Left ventricle myocardium inferior (tissue), 1 donor: Measurements from ENCODE around the gene OR9Q1. TPM values are rescaled to one million over a fixed set of nuclear protein-coding genes. Genes with fewer than 3 reads are reported as not detected.

Source experiments
- DNase-seq: peaks from one replicate; pipeline ENCODE4 v3.0.0-alpha.2; 2020
- H3K27ac ChIP-seq: fragments of 200-600 bp; replicated peaks from 2 replicates; pipeline ENCODE4 v1.8.0; 2021
- H3K27me3 ChIP-seq: fragments of 200-600 bp; 2 replicates; pipeline ENCODE4 v1.8.0; 2021; ENCODE audit warnings: low read depth
- H3K36me3 ChIP-seq: fragments of 200-600 bp; 2 replicates; pipeline ENCODE4 v1.8.0; 2021
- H3K4me1 ChIP-seq: fragments of 200-600 bp; 2 replicates; pipeline ENCODE4 v1.8.0; 2021
- H3K4me3 ChIP-seq: fragments of 200-600 bp; 2 replicates; pipeline ENCODE4 v1.8.0; 2021; ENCODE audit warnings: mild to moderate bottlenecking, moderate library complexity
- H3K9me3 ChIP-seq: fragments of 200-600 bp; replicated peaks from 2 replicates; pipeline ENCODE4 v1.8.0; 2021
- intact Hi-C: fragments of 100-400 bp; cut with micrococcal nuclease; formaldehyde crosslinking; loops from one replicate; pipeline ENCODE4 v1.11.0; 2022
- total RNA-seq: library from RNA; stranded (reverse); fragmentation: NEBNext Ultra II Directional; extraction: Animal tissue kit (Norgen Biotek cat#: 25700); gene quantifications from one replicate; pipeline ENCODE4 v1.2.1, GENCODE V29; 2021
- TF ChIP-seq, protein P1 (sequence below): fragments of 200-600 bp; IDR thresholded peaks from 2 replicates; pipeline ENCODE4 v1.8.0; 2021; ENCODE audit warnings: antibody characterized with exemption, mild to moderate bottlenecking, borderline replicate concordance
- donor health status: DM: no; HTN: yes; CAD: no; lungs with severe emphysema.

Gene OR9Q1
- total RNA-seq, 1 donor from 2014 or later: not detected

DNA sequence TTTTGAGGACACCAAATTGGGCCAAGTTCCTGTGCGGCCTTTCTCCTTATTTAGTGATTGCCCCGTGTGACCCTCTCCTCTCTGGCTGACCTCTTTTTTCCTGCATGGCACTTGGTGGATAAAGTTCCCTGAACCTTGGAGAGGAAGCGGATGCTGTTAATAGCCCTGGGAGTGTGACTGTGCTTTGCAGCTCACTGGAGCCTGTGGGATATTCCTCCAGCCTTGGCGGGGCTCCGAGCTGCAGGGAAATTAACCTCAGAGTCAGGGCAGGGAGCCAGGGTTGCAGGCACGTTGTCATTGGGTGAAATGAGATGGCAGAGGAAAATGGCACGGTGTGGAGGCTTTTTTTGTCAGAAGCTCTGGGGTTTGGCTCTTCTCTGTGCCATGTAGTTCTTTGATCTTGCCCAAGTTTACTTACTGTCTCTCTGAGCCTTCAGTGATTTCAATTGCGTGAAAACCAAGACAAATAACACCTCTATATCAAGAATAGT lies 965 bp downstream of the OR9Q1 start:
- Histone ChIP-seq H3K4me1 (peaks cover 60% of the 10 kb centered on the region), H3K27ac (peak overlapping the region; percentile 88), H3K27me3 (no peaks in the 10 kb centered on the region), H3K9me3 (no peaks in the 10 kb centered on the region), H3K4me3 (no peak overlapping the region), H3K36me3 (no peaks in the 10 kb centered on the region)
- TF ChIP-seq, protein P1, sequence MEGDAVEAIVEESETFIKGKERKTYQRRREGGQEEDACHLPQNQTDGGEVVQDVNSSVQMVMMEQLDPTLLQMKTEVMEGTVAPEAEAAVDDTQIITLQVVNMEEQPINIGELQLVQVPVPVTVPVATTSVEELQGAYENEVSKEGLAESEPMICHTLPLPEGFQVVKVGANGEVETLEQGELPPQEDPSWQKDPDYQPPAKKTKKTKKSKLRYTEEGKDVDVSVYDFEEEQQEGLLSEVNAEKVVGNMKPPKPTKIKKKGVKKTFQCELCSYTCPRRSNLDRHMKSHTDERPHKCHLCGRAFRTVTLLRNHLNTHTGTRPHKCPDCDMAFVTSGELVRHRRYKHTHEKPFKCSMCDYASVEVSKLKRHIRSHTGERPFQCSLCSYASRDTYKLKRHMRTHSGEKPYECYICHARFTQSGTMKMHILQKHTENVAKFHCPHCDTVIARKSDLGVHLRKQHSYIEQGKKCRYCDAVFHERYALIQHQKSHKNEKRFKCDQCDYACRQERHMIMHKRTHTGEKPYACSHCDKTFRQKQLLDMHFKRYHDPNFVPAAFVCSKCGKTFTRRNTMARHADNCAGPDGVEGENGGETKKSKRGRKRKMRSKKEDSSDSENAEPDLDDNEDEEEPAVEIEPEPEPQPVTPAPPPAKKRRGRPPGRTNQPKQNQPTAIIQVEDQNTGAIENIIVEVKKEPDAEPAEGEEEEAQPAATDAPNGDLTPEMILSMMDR: no peak
- DNase-seq: peak; percentile 82
- intact Hi-C loops: loop anchor here (2.0 to 10.0 kb wide), 2 partner anchors 42 to 160 kb away; partner anchors contain the start of gene OR9Q2

DNA sequence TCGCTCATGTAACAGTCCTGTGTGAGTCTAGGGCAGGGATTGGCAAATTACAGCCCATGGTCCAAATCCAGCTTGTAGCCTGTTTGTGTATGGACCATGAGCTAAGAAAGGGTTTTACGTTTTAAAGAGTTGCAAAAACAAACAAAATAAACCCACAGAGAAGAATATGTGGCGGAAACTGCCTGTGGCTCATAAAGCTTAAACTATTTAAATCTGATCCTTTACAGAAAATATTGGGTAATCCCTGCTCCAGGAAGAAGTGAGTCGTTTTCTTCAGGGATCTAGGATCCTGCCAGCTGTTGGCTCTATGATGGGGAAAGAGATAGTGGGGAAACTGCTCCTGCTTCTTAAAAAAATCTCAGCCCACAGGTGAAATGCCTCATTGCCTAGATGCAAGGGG lies 3.7 kb downstream of the OR9Q1 start:
- no peaks in the 10 kb centered on the region for H3K27me3 ChIP-seq
- H3K9me3 ChIP-seq: peaks cover 1% of the 10 kb centered on the region
- H3K4me1 ChIP-seq: peaks cover 55% of the 10 kb centered on the region
- no peak for DNase-seq
- peak overlapping the region; percentile 65 for H3K27ac ChIP-seq
- H3K36me3 ChIP-seq: no peaks in the 10 kb centered on the region
- TF ChIP-seq, protein P1: no peak
- H3K4me3 ChIP-seq: no peak overlapping the region
- intact Hi-C loops: loop anchor here (10.0 kb wide), 1 partner anchor 157 kb away; the partner anchor contains the start of gene OR9Q2

DNA sequence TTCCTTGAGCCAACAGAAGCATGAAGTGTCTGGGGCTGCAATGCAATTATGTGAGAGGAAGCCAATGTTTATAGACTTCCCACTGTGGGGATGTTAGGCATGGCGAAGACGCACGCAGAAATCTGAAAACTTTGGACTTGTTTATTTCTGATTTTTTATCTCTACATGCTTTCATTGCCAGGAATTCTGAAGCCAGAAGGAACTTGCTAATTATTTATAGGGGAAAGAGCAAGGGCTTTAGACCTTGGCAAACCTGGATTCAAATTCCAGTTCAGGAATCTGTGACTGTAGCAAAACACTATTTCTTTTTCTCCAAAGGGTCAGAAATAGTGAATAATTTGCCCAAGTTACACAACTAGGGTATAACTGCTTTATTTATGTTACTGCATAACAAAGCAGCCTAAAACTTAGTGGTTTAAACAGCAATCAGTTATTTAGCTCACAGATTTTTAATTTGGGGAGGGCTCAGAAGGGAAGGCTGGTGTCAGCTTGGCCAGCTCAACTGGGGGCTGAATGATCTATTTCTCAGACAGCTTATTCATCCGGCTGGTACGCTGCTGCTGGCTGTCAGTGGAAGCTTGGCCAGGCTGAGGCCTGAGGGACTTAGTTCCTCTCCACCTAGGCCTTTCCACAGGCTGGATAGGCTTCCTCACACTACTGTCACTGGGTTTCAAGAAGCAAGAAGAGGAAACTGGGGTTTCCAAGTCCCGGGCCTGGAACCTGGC lies 5.2 kb downstream of the OR9Q1 start:
- H3K4me1 ChIP-seq: peaks cover 40% of the 10 kb centered on the region
- no peak for DNase-seq
- peaks cover 6% of the 10 kb centered on the region for H3K9me3 ChIP-seq
- TF ChIP-seq, protein P1: no peak
- intact Hi-C loops: loop anchor here (10.0 kb wide), 1 partner anchor 156 kb away; the partner anchor contains the start of gene OR9Q2
- no peaks in the 10 kb centered on the region for H3K36me3 ChIP-seq
- no peaks in the 10 kb centered on the region for H3K27me3 ChIP-seq
- H3K27ac ChIP-seq: peak overlapping the region; percentile 65
- H3K4me3 ChIP-seq: no peak overlapping the region

DNA sequence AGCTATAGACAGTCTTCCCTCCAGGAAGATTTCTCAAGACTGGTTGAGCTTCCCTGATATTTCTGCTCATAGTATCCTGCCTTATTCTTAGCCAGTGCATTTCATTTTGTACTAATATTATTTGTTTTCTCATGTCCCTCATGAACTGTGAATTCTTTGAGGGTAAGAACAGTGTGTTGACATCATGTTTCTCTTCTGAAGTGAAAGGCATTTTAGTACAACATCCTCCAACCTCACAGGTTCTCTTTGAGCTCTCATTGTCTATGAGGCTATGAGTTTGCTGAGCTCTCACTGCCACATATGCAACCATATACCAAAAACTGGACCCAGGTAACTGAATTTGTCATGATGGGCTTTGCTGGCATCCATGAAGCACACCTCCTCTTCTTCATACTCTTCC lies 7.0 kb downstream of the OR9Q1 start, which contains the start of gene OR6Q1:
Gene OR6Q1, plus strand, starts transcription at position 301 of the 400 bp plus-strand sequence. Its CDS starts 0 bp downstream, at position 301.
- H3K27me3 ChIP-seq: no peaks in the 10 kb centered on the region
- peaks cover 9% of the 10 kb centered on the region for H3K9me3 ChIP-seq
- DNase-seq: no peak
- intact Hi-C loops: no loop called here
- TF ChIP-seq, protein P1: no peak
- peaks cover 24% of the 10 kb centered on the region for H3K4me1 ChIP-seq
- no peak within 1 kb of the TSS for H3K27ac ChIP-seq
- H3K4me3 ChIP-seq: no peak within 1 kb of the TSS
- H3K36me3 ChIP-seq: no peaks in the 10 kb centered on the region

DNA sequence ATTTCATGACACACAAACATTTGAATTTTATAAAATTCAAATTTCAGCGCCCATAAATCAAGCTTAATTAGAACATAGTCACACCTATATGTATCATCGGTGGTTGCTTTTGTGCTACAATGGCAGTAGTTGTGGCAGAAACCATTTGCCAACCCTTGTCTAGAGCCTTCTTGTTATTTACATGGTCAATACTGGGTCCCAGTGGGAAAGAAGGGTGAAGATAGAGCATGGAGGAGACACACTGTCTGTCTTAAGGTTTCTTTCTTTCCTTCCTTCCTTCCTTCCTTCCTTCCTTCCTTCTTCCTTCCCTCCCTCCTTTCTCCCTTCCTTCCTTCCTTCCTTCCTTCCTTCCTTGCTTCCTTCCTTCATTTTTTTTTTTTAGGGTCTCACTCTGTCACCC lies 10.8 kb downstream of the OR9Q1 start:
- H3K4me1 ChIP-seq: peaks cover 2% of the 10 kb centered on the region
- H3K9me3 ChIP-seq: peaks cover 21% of the 10 kb centered on the region
- intact Hi-C loops: no loop called here
- TF ChIP-seq, protein P1: no peak
- H3K36me3 ChIP-seq: no peaks in the 10 kb centered on the region
- H3K4me3 ChIP-seq: no peak overlapping the region
- no peaks in the 10 kb centered on the region for H3K27me3 ChIP-seq
- DNase-seq: no peak
- H3K27ac ChIP-seq: no peak overlapping the region
